Measurements from ENCODE around the gene LAMB2. TPM values are rescaled to one million over a fixed set of nuclear protein-coding genes. Genes with fewer than 3 reads are reported as not detected.

LAMB2 gene
- total and polyA plus RNA-seq, 9 donors: 408 to 681 (median 491) TPM

DNA sequence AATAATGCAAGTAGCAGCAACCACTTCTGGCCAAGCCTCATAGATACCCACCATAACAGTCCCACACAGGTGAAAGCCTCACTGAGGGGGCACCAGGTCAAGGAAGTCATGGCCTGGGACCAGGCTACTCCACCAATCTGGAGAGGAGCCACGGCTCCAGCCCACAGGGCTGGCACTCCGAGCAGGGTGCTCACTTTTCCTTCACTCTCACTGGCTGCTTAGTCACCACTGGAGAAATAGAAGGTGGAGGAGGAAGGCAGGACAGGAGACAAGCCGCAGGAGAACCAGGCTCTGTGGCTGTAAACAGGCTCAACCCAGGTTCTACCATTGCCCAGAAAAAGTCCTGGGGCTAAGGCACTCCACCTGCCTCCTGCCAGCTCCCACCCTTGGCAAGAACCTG is 13.4 kb downstream of the LAMB2 start:
- H3K27ac ChIP-seq: peak overlapping the region in 1 of 2 donors; percentile 83

DNA sequence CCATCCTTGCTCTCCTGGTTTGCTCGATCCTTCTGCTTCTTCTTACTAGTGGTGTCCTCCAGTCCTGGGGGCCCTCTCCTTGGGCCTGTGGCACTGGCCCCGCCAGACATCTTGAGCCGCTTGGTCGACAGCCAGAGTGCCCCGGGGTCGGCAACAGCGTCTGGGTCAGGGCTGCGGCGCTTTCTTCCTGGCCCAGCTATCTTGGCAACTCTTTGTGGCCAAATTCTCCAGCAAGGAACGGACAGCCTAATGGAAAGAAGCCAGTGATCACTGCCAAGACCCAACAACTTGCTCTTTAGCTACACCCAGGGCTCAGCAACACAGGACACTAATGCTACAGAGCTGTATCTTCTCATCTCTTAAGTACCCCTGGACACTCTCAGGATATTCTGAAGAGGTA is 13.8 kb downstream of the LAMB2 start:
- intact Hi-C loops (cut with DNase I): loop anchor here in 1 of 4 donors (10.0 kb wide), 1 partner anchor 316 kb away; no protein-coding TSS in a partner anchor
- no peaks in the 10 kb centered on the region for H3K9me3 ChIP-seq
- WGBS, 3 donors: 32 to 37% (median 32%) methylated on average over 8 to 10 of the region's 10 CpGs
- H3K27me3 ChIP-seq: no peaks in the 10 kb centered on the region
- peak in 4 of 5 donors; percentile 49 to 80 (median 60) for DNase-seq
- no peak overlapping the region for H3K27ac ChIP-seq
- H3K36me3 ChIP-seq: no peaks in the 10 kb centered on the region
- TF ChIP-seq, protein P1, sequence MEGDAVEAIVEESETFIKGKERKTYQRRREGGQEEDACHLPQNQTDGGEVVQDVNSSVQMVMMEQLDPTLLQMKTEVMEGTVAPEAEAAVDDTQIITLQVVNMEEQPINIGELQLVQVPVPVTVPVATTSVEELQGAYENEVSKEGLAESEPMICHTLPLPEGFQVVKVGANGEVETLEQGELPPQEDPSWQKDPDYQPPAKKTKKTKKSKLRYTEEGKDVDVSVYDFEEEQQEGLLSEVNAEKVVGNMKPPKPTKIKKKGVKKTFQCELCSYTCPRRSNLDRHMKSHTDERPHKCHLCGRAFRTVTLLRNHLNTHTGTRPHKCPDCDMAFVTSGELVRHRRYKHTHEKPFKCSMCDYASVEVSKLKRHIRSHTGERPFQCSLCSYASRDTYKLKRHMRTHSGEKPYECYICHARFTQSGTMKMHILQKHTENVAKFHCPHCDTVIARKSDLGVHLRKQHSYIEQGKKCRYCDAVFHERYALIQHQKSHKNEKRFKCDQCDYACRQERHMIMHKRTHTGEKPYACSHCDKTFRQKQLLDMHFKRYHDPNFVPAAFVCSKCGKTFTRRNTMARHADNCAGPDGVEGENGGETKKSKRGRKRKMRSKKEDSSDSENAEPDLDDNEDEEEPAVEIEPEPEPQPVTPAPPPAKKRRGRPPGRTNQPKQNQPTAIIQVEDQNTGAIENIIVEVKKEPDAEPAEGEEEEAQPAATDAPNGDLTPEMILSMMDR (IDR thresholded peaks at IDR 0.05): no peak
- no peak for TF ChIP-seq POLR2A (IDR thresholded peaks at IDR 0.05)
- H3K4me3 ChIP-seq: no peak overlapping the region
- H3K4me1 ChIP-seq (ENCODE audit: insufficient read depth): peaks cover 7% of the 10 kb centered on the region

More for the DNA sequence above, 13.4 kb downstream of the LAMB2 start:
- DNase-seq: no peak
- H3K4me3 ChIP-seq: no peak overlapping the region
- peaks cover 7% of the 10 kb centered on the region for H3K4me1 ChIP-seq (ENCODE audit: insufficient read depth)
- no peaks in the 10 kb centered on the region for H3K27me3 ChIP-seq
- WGBS, 3 donors: 49 to 55% (median 52%) methylated on average over 3 of the region's 3 CpGs
- TF ChIP-seq EP300 (IDR thresholded peaks at IDR 0.05) (no peak), POLR2A (IDR thresholded peaks at IDR 0.05) (no peak)
- TF ChIP-seq, protein P1 (IDR thresholded peaks at IDR 0.05): no peak
- intact Hi-C loops (cut with DNase I): loop anchor here in 1 of 4 donors (10.0 kb wide), 1 partner anchor 315 kb away; no protein-coding TSS in a partner anchor
- no peaks in the 10 kb centered on the region for H3K36me3 ChIP-seq
- no peaks in the 10 kb centered on the region for H3K9me3 ChIP-seq

DNA sequence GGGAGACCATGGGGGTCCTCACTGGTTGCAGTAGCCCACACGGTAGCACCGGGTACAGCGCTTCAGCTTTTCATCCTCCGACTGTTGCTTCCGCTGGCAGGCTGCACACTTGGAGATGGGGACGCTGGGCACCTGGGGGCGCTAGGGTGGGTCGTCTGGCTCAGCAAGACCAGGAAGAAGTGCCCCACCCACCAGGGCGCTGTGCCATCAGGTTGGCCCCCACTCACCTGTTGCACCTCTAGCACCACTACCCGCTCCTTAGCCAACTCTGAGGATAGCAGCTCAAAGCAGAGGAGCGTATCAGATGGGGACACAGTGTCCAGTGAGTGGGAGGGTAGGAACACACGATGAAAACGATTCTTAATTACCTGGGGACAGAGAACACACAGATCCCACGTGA is 20.6 kb downstream of the LAMB2 start:
- 76 to 87% (median 78%) methylated on average over 14 of the region's 14 CpGs for WGBS, 3 donors
- H3K36me3 ChIP-seq: no peaks in the 10 kb centered on the region

DNA sequence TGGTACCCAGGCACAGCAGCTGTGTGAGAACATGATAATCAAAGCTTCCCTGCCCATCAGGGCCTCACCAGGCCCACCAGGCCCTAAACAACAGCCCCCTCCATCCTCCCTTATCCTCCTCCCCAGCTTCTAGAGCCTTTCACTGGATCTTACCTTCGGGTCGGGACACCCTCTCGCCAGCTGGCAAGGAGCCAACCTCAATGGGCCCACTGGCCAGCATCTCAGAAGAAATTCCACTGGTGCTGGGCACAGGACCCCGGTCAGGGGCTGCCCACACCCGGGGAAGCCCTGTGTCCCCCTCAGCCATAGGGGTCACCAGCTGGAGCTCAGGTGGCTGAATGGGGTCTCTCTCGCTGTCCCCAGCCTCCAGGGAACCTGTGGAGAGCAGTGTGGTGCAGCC is 21.5 kb downstream of the LAMB2 start:
- WGBS, 3 donors: 58 to 67% (median 61%) methylated on average over 6 of the region's 6 CpGs
- Histone ChIP-seq H3K9me3 (no peaks in the 10 kb centered on the region), H3K4me3 (no peak overlapping the region), H3K4me1 (ENCODE audit: insufficient read depth) (no peaks in the 10 kb centered on the region), H3K27me3 (no peaks in the 10 kb centered on the region), H3K27ac (no peak overlapping the region), H3K36me3 (no peaks in the 10 kb centered on the region)
- TF ChIP-seq, protein P1 (IDR thresholded peaks at IDR 0.05): no peak
- TF ChIP-seq EP300 (IDR thresholded peaks at IDR 0.05) (no peak), POLR2A (IDR thresholded peaks at IDR 0.05) (no peak)
- intact Hi-C loops (cut with DNase I): loop anchor here in 1 of 4 donors (10.0 kb wide), 1 partner anchor 323 kb away; no protein-coding TSS in a partner anchor
- DNase-seq: no peak

More for the DNA sequence above, 20.6 kb downstream of the LAMB2 start:
- Histone ChIP-seq H3K27ac (no peak overlapping the region), H3K4me1 (ENCODE audit: insufficient read depth) (no peaks in the 10 kb centered on the region), H3K9me3 (no peaks in the 10 kb centered on the region), H3K4me3 (no peak overlapping the region), H3K27me3 (no peaks in the 10 kb centered on the region)
- intact Hi-C loops (cut with DNase I): loop anchor here in 1 of 4 donors (10.0 kb wide), 1 partner anchor 323 kb away; no protein-coding TSS in a partner anchor
- TF ChIP-seq POLR2A (IDR thresholded peaks at IDR 0.05) (no peak), EP300 (IDR thresholded peaks at IDR 0.05) (no peak)
- TF ChIP-seq, protein P1 (IDR thresholded peaks at IDR 0.05): no peak
- no peak for DNase-seq
